ELF-1 (cell line): ENCODE measurements around the gene S1PR2.
"Not testable (repeated sequence)": the region's sequence is repeated elsewhere in the genome, so short reads cannot be mapped to it uniquely, and the experiment has no call there.

ENCODE experiments used
- DNase-seq: peaks from one replicate; pipeline ENCODE4 v3.0.0-alpha.2; 2016; ENCODE audit warnings: low read depth, low spot score

Gene S1PR2

GRCh38 chr19:10191347-10191746 is 39.8 kb downstream of the S1PR2 start:
- no peak for DNase-seq

GRCh38 chr19:10190026-10190425 is 41.1 kb downstream of the S1PR2 start:
- DNase-seq: no peak

GRCh38 chr19:10189616-10190015 is 41.5 kb downstream of the S1PR2 start:
- DNase-seq: no peak

- DNase-seq: no peak
Measured at GRCh38 chr19:10187315-10187714, 43.8 kb downstream of the S1PR2 start.

- DNase-seq: peak; percentile 91
Measured at GRCh38 chr19:10184636-10185035, 46.5 kb downstream of the S1PR2 start.

GRCh38 chr19:10183926-10184325 is 47.2 kb downstream of the S1PR2 start:
- DNase-seq: no peak

- DNase-seq: no peak
Measured at GRCh38 chr19:10182847-10183246, 48.3 kb downstream of the S1PR2 start.

GRCh38 chr19:10182076-10182475 is 49.1 kb downstream of the S1PR2 start:
- no peak for DNase-seq

GRCh38 chr19:10180459-10180858 is 50.7 kb downstream of the S1PR2 start:
- no peak for DNase-seq

- not testable (repeated sequence) for DNase-seq
Measured at GRCh38 chr19:10180024-10180423, 51.1 kb downstream of the S1PR2 start.

- DNase-seq: no peak
Measured at GRCh38 chr19:10173527-10173926, 57.6 kb downstream of the S1PR2 start.
